ENCODE results near the gene RNF187. TPM values are rescaled to one million over a fixed set of nuclear protein-coding genes. Genes with fewer than 3 reads are reported as not detected.
A peak's percentile ranks its signal among the peaks of the same experiment; 100 is the strongest.

Gene RNF187
- total and polyA plus RNA-seq, 2 of the 13 experiments (the other 11 are each of a cell fraction or from before 2014, with no cell fraction given), result 41.3 to 59.4 TPM

GRCh38 chr1:228486596-228487335 is 416 bp upstream of the RNF187 start (continued):
- TF ChIP-seq ZBTB44 (CRISPR knock-in tag; IDR thresholded peaks at IDR 0.05), result peak; percentile 78; the same call in 1 of the 2 replicates
- TF ChIP-seq XRCC5 (optimal IDR thresholded peaks at IDR 0.05; ENCODE audit: low read length), result peak; percentile 49
- TF ChIP-seq NFYB (CRISPR knock-in tag; IDR thresholded peaks at IDR 0.05), result peak; percentile 32; the same call in 1 of the 2 replicates
- peak; percentile 92 for TF ChIP-seq ZNF564 (CRISPR knock-in tag; IDR thresholded peaks at IDR 0.05)
- TF ChIP-seq ZMAT3 (CRISPR knock-in tag; conservative IDR thresholded peaks at IDR 0.05), result peak; percentile 82; the same call in 1 of the 2 replicates
- TF ChIP-seq, protein P1, sequence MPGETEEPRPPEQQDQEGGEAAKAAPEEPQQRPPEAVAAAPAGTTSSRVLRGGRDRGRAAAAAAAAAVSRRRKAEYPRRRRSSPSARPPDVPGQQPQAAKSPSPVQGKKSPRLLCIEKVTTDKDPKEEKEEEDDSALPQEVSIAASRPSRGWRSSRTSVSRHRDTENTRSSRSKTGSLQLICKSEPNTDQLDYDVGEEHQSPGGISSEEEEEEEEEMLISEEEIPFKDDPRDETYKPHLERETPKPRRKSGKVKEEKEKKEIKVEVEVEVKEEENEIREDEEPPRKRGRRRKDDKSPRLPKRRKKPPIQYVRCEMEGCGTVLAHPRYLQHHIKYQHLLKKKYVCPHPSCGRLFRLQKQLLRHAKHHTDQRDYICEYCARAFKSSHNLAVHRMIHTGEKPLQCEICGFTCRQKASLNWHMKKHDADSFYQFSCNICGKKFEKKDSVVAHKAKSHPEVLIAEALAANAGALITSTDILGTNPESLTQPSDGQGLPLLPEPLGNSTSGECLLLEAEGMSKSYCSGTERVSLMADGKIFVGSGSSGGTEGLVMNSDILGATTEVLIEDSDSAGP (CRISPR knock-in tag; IDR thresholded peaks at IDR 0.05; ENCODE audit: borderline replicate concordance), result peak; percentile 77
- TF ChIP-seq SOX5 (CRISPR knock-in tag; IDR thresholded peaks at IDR 0.05; ENCODE audit: borderline replicate concordance), result peak; percentile 61; the same call in 1 of the 2 replicates
- TF ChIP-seq POGZ (CRISPR knock-in tag; IDR thresholded peaks at IDR 0.05), result no peak
- no peak for TF ChIP-seq ZNF24 (IDR thresholded peaks at IDR 0.05)
- no peak for TF ChIP-seq SRSF1 (optimal IDR thresholded peaks at IDR 0.05; ENCODE audit: low read depth, low read length)
- no peak for TF ChIP-seq FLYWCH1 (CRISPR knock-in tag; IDR thresholded peaks at IDR 0.05)
- TF ChIP-seq RXRB (CRISPR knock-in tag; IDR thresholded peaks at IDR 0.05; ENCODE audit: borderline replicate concordance), result 0 out of 2 replicates have a peak, but pooled peaks have one; percentile 50
- TF ChIP-seq SP5 (CRISPR knock-in tag; IDR thresholded peaks at IDR 0.05; ENCODE audit: borderline replicate concordance, low read depth), result no peak
- TF ChIP-seq, protein P2, sequence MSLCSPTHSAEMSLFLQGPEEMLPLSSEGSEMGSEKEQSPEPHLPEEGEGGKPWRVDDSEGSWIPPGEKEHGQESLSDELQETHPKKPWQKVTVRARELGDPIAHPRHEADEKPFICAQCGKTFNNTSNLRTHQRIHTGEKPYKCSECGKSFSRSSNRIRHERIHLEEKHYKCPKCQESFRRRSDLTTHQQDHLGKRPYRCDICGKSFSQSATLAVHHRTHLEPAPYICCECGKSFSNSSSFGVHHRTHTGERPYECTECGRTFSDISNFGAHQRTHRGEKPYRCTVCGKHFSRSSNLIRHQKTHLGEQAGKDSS (CRISPR knock-in tag; IDR thresholded peaks at IDR 0.05; ENCODE audit: borderline replicate concordance, low read depth), result peak; percentile 79; the same call in 1 of the 2 replicates
- peak; percentile 30; the same call in 1 of the 2 replicates for TF ChIP-seq RFX3 (CRISPR knock-in tag; IDR thresholded peaks at IDR 0.05)
- TF ChIP-seq CHD2 (IDR thresholded peaks at IDR 0.05; ENCODE audit: low read depth, low read length), result no peak
- no peak for TF ChIP-seq ZNF253 (CRISPR knock-in tag; IDR thresholded peaks at IDR 0.05; ENCODE audit: borderline replicate concordance)
- 0 out of 2 replicates have a peak, but pooled peaks have one; percentile 68 for TF ChIP-seq ZNF660 (CRISPR knock-in tag; IDR thresholded peaks at IDR 0.05; ENCODE audit: borderline replicate concordance, low read depth)
- TF ChIP-seq ESRRA (CRISPR knock-in tag; IDR thresholded peaks at IDR 0.05; ENCODE audit: low read depth), result peak; percentile 71; the same call in 1 of the 2 replicates
- peak; percentile 64; the same call in 1 of the 2 replicates for TF ChIP-seq FOXK2 (IDR thresholded peaks at IDR 0.05)
- 0 out of 2 replicates have a peak, but pooled peaks have one; percentile 23 for TF ChIP-seq BCL6 (CRISPR knock-in tag; IDR thresholded peaks at IDR 0.05)
- TF ChIP-seq NCOA1 (CRISPR knock-in tag; IDR thresholded peaks at IDR 0.05), result no peak
- TF ChIP-seq PCBP2 (optimal IDR thresholded peaks at IDR 0.05; ENCODE audit: low read depth, low read length, poor library complexity, severe bottlenecking), result no peak
- no peak for TF ChIP-seq CC2D1A (CRISPR knock-in tag; IDR thresholded peaks at IDR 0.05)
- peak; percentile 42; the same call in 1 of the 2 replicates for TF ChIP-seq KDM5A (IDR thresholded peaks at IDR 0.05; ENCODE audit: borderline replicate concordance, low read length)
- TF ChIP-seq, protein P3, sequence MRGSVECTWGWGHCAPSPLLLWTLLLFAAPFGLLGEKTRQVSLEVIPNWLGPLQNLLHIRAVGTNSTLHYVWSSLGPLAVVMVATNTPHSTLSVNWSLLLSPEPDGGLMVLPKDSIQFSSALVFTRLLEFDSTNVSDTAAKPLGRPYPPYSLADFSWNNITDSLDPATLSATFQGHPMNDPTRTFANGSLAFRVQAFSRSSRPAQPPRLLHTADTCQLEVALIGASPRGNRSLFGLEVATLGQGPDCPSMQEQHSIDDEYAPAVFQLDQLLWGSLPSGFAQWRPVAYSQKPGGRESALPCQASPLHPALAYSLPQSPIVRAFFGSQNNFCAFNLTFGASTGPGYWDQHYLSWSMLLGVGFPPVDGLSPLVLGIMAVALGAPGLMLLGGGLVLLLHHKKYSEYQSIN (CRISPR knock-in tag; IDR thresholded peaks at IDR 0.05; ENCODE audit: borderline replicate concordance), result no peak
